GM12892 (cell line): ENCODE data around the gene DHRSX.

Experiments
- POLR2A ChIP-seq: IDR thresholded peaks from 2 replicates; pipeline ENCODE4 v1.6.1; 2011; ENCODE audit warnings: low read depth, low read length, control low read depth
- TAF1 ChIP-seq: IDR thresholded peaks from 2 replicates; pipeline ENCODE4 v1.6.1; 2011; ENCODE audit warnings: low read depth, mild to moderate bottlenecking, control low read depth, low read length, borderline replicate concordance

DNA sequence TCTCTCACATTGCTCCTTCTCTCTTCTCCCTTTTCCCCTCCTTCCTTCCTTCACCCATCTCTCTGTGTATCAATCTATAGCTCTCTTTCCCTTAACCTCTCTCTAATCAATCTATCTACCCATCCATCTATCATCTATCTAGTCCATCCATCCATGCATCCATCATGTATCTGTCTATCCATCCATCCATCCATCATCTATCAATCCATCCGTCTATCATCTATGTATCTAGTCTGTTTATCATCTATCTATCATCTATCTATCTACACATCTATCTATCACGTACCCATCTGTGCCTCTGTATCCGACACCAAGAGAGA, 307.5 kb downstream of the DHRSX start:
- TF ChIP-seq POLR2A (no peak), TAF1 (no peak)
